HG02852 (cell line): ENCODE results near the gene CYB5R3.

Source experiments
- ATAC-seq: cut with Tn5 transposase; IDR thresholded peaks from one replicate; pipeline ENCODE4 v1.9.1; 2021; ENCODE audit warnings: mild to moderate bottlenecking, moderate library complexity; ENCODE audit not compliant: unreplicated experiment

The CYB5R3 gene

DNA sequence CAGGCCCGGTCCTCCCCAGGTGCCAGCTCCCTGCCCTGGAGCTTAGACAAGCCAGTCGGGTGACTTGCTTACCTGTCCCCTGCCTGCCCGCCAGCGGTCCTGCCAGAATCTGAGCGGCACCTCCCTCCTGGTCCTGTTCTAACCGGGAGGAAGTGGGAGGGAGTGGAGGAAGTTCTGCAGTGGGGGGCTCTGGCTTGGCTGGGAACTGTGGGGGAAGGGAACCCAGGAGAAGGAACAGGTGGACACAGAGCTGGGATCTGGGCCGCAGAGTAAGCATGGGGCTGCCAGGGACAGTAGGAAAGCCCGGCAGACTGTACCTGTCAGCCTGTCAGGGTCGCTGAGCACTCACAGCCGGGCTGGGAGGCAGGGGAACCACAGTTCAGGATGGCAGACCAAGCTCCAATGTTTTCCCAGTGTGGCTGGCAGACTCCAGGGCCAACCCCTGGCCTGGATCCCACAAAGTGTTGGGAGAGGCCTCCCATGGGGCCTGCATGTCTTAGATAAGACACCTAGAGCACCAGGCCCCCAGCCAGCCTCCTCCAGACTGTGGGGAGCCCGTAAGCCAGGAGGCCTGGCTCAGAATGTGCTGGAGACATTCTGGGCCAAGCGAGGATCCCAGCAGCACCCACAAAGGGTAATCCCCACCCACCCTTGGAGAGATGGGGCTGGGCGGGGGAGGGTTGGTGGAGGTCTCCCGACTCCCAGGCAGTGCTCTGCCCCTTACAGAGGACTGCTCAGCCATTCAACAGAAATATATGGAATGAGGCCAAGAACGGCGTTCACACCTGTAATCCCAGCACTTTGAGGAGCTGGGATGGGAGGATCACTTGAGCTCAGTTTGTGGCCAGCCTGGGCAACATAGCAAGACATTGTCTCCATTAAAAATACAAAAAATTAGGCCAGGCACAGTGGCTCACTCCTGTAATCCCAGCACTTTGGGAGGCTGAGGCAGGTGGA lies 2.3 kb downstream of the CYB5R3 start:
- no peak for ATAC-seq

DNA sequence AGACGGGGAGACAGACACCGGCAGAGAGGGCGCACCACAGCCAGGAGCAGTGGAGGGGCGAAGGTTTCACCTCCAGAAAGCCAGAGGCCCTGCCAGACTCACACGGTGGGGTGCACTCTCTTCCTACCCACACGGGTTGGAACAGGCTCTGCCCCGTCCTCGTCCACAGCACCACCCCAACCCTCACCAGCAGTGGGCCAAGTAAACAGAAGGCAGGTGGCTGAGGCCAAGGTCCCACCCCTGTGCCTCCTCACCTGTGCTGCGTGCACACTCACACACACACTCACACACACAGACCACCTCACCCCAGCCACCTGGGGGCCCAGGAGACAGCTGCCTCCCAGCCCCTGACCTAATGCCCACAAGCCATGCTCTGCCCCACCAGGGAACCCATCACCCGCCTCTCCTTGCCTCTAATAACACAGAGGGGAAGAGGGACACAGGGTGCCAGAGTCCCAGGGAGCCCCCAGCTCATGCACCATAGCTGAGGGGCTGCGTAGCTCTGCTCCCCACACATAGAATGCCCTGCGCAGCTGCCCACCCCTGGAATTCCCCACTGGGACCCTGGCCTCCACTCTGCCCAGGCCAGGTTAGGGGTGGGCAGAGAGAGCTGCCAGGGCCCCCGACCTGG lies 3.1 kb downstream of the CYB5R3 start:
- ATAC-seq: no peak

DNA sequence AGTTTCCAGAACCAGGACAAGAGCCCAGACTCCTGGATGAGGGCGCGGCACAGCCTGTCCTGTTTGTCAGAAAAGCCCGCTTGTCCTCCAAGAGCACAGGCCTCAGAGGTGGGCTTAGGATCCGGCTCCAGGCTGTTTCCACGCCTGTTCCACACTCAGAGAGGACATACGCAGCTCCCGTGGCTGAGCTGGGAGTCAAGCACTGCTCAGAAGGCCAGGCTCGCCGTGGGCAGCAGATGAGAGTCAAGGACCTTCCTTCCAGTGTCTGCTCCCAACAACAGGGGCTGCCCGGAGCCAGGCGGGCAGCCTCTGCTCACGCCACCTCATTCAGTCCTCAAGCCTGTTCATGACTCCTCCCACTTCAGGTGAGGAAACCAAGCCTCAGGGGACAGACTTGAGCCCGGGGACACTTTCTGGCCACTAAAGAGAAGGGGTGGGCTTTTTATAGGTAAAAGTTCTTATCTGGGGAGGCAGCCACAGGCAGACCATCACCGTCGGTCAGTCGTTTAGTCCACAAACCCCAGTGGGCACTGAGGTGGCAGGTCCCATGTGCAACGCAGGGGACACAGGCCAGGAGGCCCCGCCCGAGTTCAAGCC lies 3.8 kb downstream of the CYB5R3 start:
- ATAC-seq: no peak

DNA sequence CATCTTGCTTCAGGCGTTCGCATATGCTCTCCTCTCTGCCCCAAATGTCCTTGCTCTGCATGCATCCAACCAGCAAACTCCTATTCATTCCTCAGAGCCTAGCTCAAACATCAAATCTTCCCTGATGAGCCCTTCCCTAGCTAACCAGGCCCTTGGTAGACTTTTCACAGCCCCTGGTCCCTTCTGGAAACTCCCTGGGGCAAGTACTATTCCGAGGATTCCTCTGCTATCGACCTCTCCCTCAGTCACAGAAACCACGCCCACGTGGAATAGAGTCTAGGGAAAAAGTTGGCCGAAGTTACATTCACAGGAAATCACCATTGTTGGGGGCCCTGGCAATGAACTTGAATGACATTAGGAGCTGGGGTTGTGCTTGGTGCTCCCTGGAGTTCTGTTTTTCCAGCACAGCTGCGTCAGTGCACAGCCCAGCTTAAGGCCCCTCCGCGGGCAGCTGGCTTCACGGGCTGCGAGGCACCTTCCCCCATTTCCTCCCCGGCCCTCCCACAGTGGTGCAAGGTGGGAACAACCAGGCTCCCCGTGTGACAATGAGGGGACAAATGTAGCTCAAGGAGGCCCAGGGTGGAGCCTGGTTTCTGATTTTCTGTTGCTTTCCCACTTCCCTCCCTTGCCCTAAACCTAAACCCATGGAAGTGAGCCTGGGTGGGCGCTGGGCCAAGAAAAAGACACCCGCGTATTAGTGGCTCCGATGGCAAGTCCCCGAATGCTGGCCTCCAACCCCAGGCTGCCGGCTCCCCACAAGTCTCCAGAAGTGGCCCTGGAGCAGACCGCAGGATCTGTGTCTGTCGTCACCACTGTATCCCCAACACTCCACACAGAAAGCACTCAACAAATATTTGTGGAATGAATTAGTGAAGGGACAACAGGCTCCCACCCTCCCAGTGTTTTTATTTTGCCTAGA lies 4.5 kb downstream of the CYB5R3 start:
- no peak for ATAC-seq

- ATAC-seq: no peak
Observed at GRCh38 chr22:42643634-42644421, 5.4 kb downstream of the CYB5R3 start.

DNA sequence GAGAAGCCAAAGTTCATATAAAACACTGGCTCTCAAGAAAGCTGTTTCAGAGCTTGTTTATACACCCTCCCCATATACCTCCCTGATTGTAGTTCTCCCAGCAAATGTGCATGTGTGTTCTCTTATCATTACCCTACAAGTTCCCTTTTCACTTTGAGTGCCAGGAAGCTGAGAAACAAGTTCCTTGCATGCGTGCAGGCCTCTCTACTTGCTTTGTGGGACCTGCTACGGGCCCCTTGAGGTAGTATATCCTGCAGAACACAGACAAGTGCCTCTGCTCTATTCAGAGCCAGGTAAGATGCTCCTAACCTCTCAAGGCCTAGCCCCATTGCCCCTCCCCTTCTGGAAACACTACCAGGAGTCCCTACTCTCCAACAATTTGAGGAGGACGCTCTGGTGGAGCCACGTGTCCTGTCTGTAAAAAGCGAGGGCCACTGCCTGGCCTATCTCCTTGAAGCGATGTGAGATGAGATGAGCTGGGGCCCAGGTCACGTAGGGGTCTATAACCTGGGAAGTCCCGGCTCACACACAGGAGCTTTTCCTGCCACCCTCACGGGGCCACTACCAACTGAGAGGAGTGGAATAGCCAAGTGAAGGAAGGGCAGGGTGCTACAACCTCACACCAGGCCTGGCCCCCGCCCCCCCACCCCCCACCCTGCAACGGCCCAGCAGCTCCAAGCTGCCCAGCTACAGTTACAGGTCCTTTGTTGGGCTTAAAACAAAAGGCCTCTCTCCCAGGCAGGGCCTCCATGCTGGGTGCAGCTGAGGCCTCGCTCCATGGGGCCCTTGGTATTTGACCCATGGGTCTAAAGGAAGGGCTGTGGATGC lies 6.2 kb downstream of the CYB5R3 start:
- no peak for ATAC-seq

DNA sequence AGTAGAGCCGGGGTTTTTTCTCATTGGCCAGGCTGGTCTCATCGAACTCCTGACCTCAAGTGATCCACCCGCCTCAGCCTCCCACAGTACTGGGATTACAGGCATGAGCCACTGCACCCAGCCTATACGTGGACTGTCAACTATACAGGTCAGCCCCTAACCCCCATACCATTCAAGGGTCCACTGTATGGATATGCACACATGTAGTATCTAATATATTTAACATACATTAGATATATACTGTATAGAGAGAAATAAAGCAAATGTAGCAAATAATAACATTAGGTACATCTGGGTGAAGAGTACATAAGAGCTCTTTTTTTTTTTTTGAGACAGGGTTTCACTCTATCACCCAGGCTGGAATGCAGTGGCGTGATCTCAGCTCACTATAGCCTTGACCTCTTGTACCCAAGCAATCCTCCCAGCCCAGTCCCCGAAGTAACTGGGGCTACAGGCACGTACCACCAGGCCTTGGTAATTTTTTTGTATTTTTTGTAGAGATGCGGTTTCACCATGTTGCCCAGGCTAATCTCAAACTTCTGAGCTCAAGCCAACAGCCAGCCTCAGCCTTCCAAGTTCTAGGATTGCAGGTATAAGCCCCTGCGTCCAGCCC lies 7.3 kb downstream of the CYB5R3 start:
- no peak for ATAC-seq

DNA sequence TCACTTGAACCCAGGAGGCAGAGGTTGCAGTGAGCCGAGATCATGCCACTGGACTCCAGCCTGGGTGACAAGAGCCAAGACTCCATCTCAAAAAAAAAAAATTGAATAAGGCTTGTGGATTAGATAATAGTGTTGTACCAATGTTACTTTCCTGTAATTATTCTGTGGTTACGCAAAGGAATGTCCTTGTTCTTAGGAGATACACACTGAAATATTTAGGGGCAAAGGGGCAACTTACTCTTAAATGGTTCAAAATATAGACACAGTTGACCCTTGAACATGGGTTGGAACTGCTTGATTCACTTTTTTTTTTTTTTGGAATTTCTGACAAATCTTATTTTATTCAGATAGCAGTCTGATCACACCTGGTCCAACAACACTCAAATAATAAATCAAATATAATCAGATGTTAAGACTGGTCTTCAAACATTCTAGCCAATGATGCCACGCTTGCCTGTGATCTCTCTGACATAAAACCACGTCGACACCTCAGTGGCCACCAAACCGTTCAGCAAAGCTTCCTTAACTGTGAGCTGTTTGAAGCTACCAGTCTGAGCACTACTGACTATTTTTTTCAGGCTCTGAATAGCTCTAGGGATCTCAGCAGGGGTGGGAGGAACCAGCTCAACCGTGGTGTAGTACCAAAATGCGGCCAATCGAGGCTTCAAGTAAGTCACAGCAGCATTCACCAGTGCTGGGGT lies 9.5 kb downstream of the CYB5R3 start:
- ATAC-seq: no peak

DNA sequence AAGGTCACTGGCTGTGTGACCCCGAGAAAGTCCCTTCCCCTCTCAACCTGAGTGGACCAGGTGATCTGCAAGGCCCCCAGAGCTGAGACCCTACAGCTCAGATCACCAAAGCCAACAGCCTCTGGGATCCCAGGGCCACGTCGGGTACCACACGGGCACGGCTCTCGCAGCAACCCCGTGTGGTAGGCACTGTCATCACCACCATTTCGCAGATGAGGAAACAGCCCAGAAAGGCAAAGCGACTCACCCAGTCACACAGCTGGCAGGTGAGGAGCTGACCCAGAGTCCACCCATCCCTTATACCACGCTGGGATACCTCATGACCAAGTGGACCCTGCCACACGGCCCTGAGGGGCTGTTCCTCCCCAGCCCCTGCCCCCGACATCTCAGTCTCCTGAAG lies 11.6 kb downstream of the CYB5R3 start:
- no peak for ATAC-seq

DNA sequence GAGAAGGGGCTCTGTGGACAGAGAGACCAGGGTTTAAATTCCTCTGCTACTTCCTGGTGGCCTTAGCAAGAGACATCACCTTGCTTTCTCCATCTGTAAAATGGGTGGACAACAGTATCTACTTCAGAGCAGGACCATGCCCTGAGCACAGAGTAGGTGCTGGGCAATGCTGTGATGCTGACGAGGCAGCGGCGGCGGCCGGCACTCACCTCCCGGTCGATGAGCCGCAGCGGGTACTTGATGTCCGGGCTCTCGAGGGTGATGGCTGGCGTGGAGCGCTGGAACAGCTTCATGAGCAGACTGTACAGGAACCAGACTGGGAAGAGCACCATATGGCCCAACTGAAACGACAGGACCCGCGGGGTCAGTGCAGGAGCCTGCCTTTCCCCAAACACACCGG lies 12.7 kb downstream of the CYB5R3 start:
- no peak for ATAC-seq

GRCh38 chr22:42635531-42635930 lies 13.7 kb downstream of the CYB5R3 start:
- no peak for ATAC-seq

DNA sequence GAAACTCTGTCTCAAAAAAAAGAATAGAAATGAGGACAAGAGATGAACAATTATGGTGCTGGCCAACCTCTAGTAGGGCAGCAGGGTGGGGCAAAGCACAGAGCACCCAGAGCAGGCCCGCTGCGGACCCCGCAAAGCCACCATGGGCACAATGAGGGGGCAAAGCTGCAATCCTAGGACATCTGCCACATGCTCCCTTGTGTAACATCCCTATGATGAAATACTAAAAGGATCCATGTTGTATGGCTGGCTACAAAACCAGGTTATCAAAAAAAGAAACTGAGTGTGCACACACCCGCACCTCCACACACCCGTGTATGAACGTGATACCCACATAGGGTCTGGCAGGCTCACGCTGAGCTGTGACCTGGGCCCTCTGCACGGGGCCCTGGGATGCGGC lies 16.2 kb downstream of the CYB5R3 start:
- no peak for ATAC-seq

DNA sequence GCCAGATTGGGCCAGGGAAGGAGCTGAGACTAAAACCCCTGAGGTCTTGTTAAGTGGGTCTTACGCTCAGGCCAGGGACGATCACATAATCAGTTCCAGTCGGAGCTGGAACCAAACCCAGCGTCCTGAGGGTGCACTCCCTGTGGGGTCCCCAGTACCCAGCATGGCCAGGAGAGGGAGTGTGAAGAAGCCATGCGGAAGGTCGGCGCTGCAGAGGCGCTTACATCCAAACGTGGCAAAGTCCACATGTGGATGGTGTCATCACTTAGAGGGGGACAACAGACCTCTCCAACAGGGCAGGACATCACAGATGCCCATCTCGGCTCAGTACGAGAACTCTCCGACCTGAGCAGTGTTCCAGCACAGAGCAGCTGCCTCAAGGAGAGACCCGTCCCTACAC lies 17.1 kb downstream of the CYB5R3 start:
- no peak for ATAC-seq

DNA sequence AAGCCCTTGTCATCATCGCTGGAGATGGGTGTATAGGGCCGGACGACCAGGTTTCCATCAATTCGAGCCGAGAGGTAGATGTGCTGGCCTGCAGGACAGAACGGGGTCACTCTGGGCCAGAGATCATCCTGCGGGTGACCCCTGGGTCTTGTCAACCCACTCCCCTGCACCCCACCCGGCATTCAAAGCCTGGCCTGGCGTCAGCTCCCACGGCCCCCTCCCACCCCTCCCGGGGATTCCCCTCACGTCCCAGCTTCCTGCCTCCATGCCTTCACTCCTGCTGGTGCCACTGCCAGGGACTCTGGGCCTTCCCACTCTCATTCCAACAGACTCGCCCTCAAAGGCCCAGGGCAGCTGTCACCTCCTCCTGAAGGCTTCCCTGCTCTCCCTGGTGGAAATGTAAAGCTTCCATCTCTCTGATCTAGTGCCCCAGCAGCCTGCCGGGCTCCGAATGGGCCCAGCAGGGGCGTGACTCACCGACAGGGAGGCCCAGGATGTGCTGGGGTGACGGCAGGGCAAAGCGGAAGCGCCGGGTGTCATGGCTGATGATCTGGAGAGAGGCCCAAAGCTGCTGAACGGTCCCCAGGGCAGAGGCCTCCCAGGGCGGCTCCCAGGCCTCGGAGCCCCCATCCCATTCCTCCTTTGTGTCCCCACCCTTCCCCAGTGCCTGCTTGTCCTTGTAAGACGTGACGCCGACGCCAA lies 18.1 kb downstream of the CYB5R3 start:
- ATAC-seq: no peak

- ATAC-seq: no peak
Observed at GRCh38 chr22:42630211-42630610, 19.0 kb downstream of the CYB5R3 start.

- ATAC-seq: no peak
Observed at GRCh38 chr22:42627981-42628380, 21.2 kb downstream of the CYB5R3 start.

DNA sequence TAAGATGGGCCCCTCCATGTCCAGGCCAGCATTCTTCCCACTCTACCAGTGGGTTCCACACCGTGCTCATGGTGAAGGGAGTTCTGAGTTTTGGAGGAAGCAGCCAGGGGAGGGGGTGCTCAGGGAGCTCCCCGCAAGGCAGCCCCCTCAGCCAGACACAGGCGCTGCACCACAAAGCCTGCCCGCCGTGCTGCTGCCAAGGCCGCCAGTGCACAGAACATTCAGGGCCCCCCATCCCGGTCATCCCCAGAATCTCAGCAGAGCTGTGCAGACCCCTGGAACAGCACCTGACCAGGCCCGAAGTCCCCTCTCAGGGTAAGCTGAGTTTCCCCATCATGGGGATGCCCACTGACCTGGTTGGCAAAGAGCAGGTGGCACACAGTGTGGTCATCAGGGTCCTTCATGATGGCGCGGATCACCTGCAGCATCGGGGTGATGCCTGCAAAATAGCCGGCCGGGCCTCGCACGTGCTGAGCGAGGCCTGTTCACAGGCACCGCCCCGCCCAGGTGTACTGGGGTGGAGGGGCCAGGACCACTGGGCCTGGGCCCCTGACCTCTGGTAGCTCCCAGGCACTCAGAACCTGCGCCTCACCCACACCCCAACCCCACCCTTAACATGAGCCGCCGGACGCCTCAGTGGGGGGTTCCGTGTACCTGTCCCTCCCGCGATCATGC lies 22.1 kb downstream of the CYB5R3 start:
- ATAC-seq: no peak
